ENCODE measurements around the gene THAP9. TPM values are rescaled to one million over a fixed set of nuclear protein-coding genes. Genes with fewer than 3 reads are reported as not detected.

Gene THAP9
- total RNA-seq, 1 experiment from 2014 or later: 3.2 TPM

DNA sequence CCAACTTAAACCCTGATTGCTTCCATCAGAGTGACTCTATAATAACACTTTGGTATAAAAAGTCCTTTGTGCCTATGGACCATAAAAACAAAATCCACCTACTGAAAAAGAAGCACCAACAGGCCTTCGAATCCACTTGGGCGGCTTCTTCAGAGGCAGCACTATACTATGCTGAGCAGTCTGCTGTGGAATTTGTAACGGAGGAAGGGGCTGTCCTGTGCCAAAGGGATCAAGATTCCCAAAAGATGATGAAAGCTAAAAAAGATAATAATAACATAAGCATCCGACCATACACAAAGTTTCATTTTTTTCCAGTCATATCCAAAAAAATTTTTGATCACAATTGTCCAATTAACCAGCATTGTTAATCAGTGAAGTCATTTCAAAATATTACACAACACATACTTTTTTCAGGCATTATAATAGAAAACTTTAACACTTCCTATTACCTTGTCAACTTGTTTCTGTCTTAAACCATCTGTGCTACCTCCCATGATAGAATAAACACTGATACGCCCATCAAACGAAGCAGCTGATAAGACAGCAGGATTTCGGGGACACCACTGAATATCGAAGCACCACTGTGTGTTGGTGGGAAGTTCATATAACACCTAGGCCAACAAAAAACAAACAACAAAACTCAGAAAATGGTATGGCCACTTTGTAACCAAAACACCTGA is 33.7 kb upstream of the THAP9 start:
- ChIA-PET CTCF (no interaction called here), POLR2A (ENCODE audit: unreplicated experiment) (no interaction called here)
- Histone ChIP-seq H3K4me3 (ENCODE audit: low read length) (no peak overlapping the region), H3K4me1 (ENCODE audit: insufficient read depth, low read length) (peaks cover 12% of the 10 kb centered on the region; the same call in 1 of the 2 replicates), H4K20me1 (ENCODE audit: low read length) (no peaks in the 10 kb centered on the region), H3F3A (ENCODE audit: low read length, unreplicated experiment) (no peaks in the 10 kb centered on the region), H2AFZ (ENCODE audit: low read length) (no peak overlapping the region), H3K27ac (ENCODE audit: low read length) (no peak overlapping the region), H3K9me2 (replicated peaks; ENCODE audit: low read length) (no peaks in the 10 kb centered on the region), H3K9me3 (ENCODE audit: low read length) (no peaks in the 10 kb centered on the region), H3K9ac (ENCODE audit: low read length) (no peak overlapping the region), H3K79me2 (ENCODE audit: low read length) (no peaks in the 10 kb centered on the region), H3K36me3 (ENCODE audit: low read depth, low read length) (peaks cover 49% of the 10 kb centered on the region), H3K27me3 (ENCODE audit: low read length) (no peaks in the 10 kb centered on the region), H3K4me2 (ENCODE audit: low read length) (no peak overlapping the region)
- TF ChIP-seq EZH2phosphoT487 (IDR thresholded peaks at IDR 0.05; ENCODE audit: borderline replicate concordance, low read length): no peak
- TF ChIP-seq EZH2 (IDR thresholded peaks at IDR 0.05; ENCODE audit: low read length, unreplicated experiment): no peak
- TF ChIP-seq CTCF (conservative IDR thresholded peaks at IDR 0.05; ENCODE audit: low read depth, low read length): no peak
- intact Hi-C loops (cut with micrococcal nuclease): no loop called here
- BruUV-seq (replicated peaks): no TSS peak
- DNase-seq (no peak), ATAC-seq (no peak)

DNA sequence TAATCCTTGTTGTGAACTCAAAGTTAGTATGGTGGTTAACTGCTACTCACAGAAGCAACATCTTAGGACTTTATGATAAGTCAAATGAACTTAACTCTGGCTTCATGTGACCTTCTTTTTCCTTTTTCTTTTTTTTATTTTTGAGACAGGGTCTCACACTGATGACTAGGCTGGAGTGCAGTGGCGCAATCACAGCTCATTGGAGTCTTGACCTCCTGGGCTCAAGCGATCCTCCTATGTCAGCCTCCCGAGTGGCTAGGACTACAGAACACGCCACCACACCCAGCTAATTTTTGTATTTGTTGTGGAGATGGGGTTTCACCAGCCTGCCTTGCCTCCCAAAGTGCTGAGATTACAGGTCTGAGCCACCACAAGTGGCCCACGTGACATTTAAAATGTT is 32.0 kb upstream of the THAP9 start:
- TF ChIP-seq EZH2phosphoT487 (IDR thresholded peaks at IDR 0.05; ENCODE audit: borderline replicate concordance, low read length) (no peak), EZH2 (IDR thresholded peaks at IDR 0.05; ENCODE audit: low read length, unreplicated experiment) (no peak), CTCF (conservative IDR thresholded peaks at IDR 0.05; ENCODE audit: low read depth, low read length) (no peak)
- Histone ChIP-seq H3K9ac (ENCODE audit: low read length) (no peak overlapping the region), H3K4me1 (ENCODE audit: insufficient read depth, low read length) (peaks cover 12% of the 10 kb centered on the region; the same call in 1 of the 2 replicates), H3K27me3 (ENCODE audit: low read length) (no peaks in the 10 kb centered on the region), H3K9me2 (replicated peaks; ENCODE audit: low read length) (no peaks in the 10 kb centered on the region), H3K4me2 (ENCODE audit: low read length) (no peak overlapping the region), H4K20me1 (ENCODE audit: low read length) (no peaks in the 10 kb centered on the region), H2AFZ (ENCODE audit: low read length) (no peak overlapping the region), H3K9me3 (ENCODE audit: low read length) (no peaks in the 10 kb centered on the region), H3K4me3 (ENCODE audit: low read length) (no peak overlapping the region), H3K27ac (ENCODE audit: low read length) (no peak overlapping the region), H3F3A (ENCODE audit: low read length, unreplicated experiment) (no peaks in the 10 kb centered on the region), H3K79me2 (ENCODE audit: low read length) (no peaks in the 10 kb centered on the region), H3K36me3 (ENCODE audit: low read depth, low read length) (peaks cover 39% of the 10 kb centered on the region)
- intact Hi-C loops (cut with micrococcal nuclease): no loop called here
- ChIA-PET POLR2A (ENCODE audit: unreplicated experiment) (no interaction called here), CTCF (no interaction called here)
- ATAC-seq: no peak
- no TSS peak for BruUV-seq (replicated peaks)
- DNase-seq: no peak

GRCh38 chr4:82885410-82885809 is 15.1 kb upstream of the THAP9 start:
- Histone ChIP-seq H3K27ac (ENCODE audit: low read length) (no peak overlapping the region), H3F3A (ENCODE audit: low read length, unreplicated experiment) (no peaks in the 10 kb centered on the region), H3K9me2 (replicated peaks; ENCODE audit: low read length) (no peaks in the 10 kb centered on the region), H2AFZ (ENCODE audit: low read length) (no peak overlapping the region), H3K9me3 (ENCODE audit: low read length) (no peaks in the 10 kb centered on the region), H3K79me2 (ENCODE audit: low read length) (peaks cover 97% of the 10 kb centered on the region), H3K4me3 (ENCODE audit: low read length) (no peak overlapping the region), H3K9ac (ENCODE audit: low read length) (no peak overlapping the region), H3K36me3 (ENCODE audit: low read depth, low read length) (peaks cover 3% of the 10 kb centered on the region; the same call in 1 of the 2 replicates), H4K20me1 (ENCODE audit: low read length) (peaks cover 42% of the 10 kb centered on the region), H3K27me3 (ENCODE audit: low read length) (no peaks in the 10 kb centered on the region), H3K4me2 (ENCODE audit: low read length) (no peak overlapping the region), H3K4me1 (ENCODE audit: insufficient read depth, low read length) (peaks cover 24% of the 10 kb centered on the region)
- TF ChIP-seq EZH2 (IDR thresholded peaks at IDR 0.05; ENCODE audit: low read length, unreplicated experiment) (no peak), EZH2phosphoT487 (IDR thresholded peaks at IDR 0.05; ENCODE audit: borderline replicate concordance, low read length) (no peak), CTCF (conservative IDR thresholded peaks at IDR 0.05; ENCODE audit: low read depth, low read length) (no peak)
- no peak; the same call in 1 of the 2 replicates for ATAC-seq
- CTCF ChIA-PET: no interaction called here
- POLR2A ChIA-PET (ENCODE audit: unreplicated experiment): interaction anchor here (0.6 kb wide), 1 partner anchor 111 kb away, joined by 3 read pairs; no protein-coding TSS in a partner anchor
- BruUV-seq (replicated peaks): no TSS peak
- intact Hi-C loops (cut with micrococcal nuclease): no loop called here
- no peak for DNase-seq

Data from PC-3 (cell line).